HCT116 (cell line): ENCODE data around the gene OPN3. TPM values are rescaled to one million over a fixed set of nuclear protein-coding genes. Genes with fewer than 3 reads are reported as not detected.

ENCODE experiments used
- ATAC-seq: fragments of 200-7000 bp; cut with Tn5 transposase; 2 replicates; pipeline ENCODE4 v1.9.1; 2020; ENCODE audit warnings: mild to moderate bottlenecking, moderate library complexity
- BruUV-seq: library from RNA; stranded (reverse); fragments of 400-500 nt; replicated peaks from 2 replicates; lab custom pipeline; 2021; lab: Mats Ljungman, UMichigan
- CTCF ChIA-PET: fragments of 300-600 bp; sonication (Branson Sonifier 250); formaldehyde crosslinking; loops from one replicate; lab custom pipeline; 2021; ENCODE audit warnings: antibody characterized with exemption; lab: Charles Lee
- POLR2A ChIA-PET: fragments of 300-600, 350-600 bp; sonication (Branson Sonifier 250); formaldehyde crosslinking; loops from one replicate; lab custom pipeline; 2021; ENCODE audit warnings: antibody characterized with exemption; lab: Charles Lee
- RAD21 ChIA-PET, 2 experiments: fragments of 300-600 bp; sonication (Branson Sonifier 250); formaldehyde crosslinking; loops; one replicate each; lab custom pipeline; 2023; ENCODE audit warnings: low total read pairs in 2 of 2; ENCODE audit not compliant: uncharacterized antibody in 2 of 2, unreplicated experiment in 2 of 2, low non-redundant PET in 1 of 2; lab: Charles Lee
- DNase-seq: peaks from one replicate; pipeline ENCODE4 v3.0.0-alpha.2; 2010; ENCODE audit warnings: low read depth, low spot score
- H2AFZ ChIP-seq: fragments of 200-600 bp; shearing (Covaris generic), sonication (generic); 2 replicates; pipeline ENCODE4 v1.6.1; 2017; ENCODE audit warnings: low read depth, mixed run types, mixed read lengths, antibody characterized with exemption, low read length; ENCODE audit not compliant: poor library complexity, severe bottlenecking
- H3K27ac ChIP-seq: 2 replicates; pipeline ENCODE4 v1.5.1; 2012; ENCODE audit warnings: low read depth, low read length
- H3K27me3 ChIP-seq: fragments of 200-600 bp; sonication (generic); 2 replicates; pipeline ENCODE4 v1.6.1; 2016; ENCODE audit warnings: mixed run types, low read length, mixed read lengths; ENCODE audit not compliant: insufficient read depth
- H3K36me3 ChIP-seq, 2 experiments: fragments of 200-500 bp in 1 of 2; fragments of 200-600 bp in 1 of 2; sonication (Bioruptor generic) in 1 of 2; sonication (generic) in 1 of 2; 2 replicates each; pipeline versions ENCODE4 v1.5.1 to v1.6.1; 2014 to 2016; ENCODE audit warnings: low read length in 2 of 2, inconsistent platforms in 1 of 2, mixed read lengths in 1 of 2, mixed run types in 1 of 2; ENCODE audit not compliant: insufficient read depth in 2 of 2, control insufficient read depth in 1 of 2
- H3K4me1 ChIP-seq, 2 experiments: fragments of 200-600 bp in 1 of 2; sonication (generic) in 1 of 2; 2 replicates each; pipeline versions ENCODE4 v1.5.1 to v1.6.1; 2012 to 2017; ENCODE audit warnings: low read length in 2 of 2, inconsistent platforms in 1 of 2, mild to moderate bottlenecking in 1 of 2, mixed read lengths in 1 of 2, mixed run types in 1 of 2, moderate library complexity in 1 of 2; ENCODE audit not compliant: insufficient read depth in 2 of 2, control insufficient read depth in 1 of 2
- H3K4me2 ChIP-seq: fragments of 200-600 bp; sonication (generic); 2 replicates; pipeline ENCODE4 v1.6.1; 2017; ENCODE audit warnings: mixed run types, low read length, mixed read lengths
- H3K4me3 ChIP-seq, 2 experiments: fragments of 200-600 bp in 1 of 2; sonication (generic) in 1 of 2; replicated peaks in 1 of 2; 2 replicates each; pipeline ENCODE4 v1.5.1; 2011 to 2016; ENCODE audit warnings: low read length in 2 of 2, control low read depth in 1 of 2, low read depth in 1 of 2, mild to moderate bottlenecking in 1 of 2, mixed read lengths in 1 of 2, mixed run types in 1 of 2
- H3K79me2 ChIP-seq: fragments of 200-600 bp; sonication (generic); 2 replicates; pipeline ENCODE4 v1.6.1; 2017; ENCODE audit warnings: mild to moderate bottlenecking, mixed run types, low read length, moderate library complexity, mixed read lengths; ENCODE audit not compliant: insufficient read depth
- H3K9ac ChIP-seq: fragments of 200-600 bp; sonication (generic); 2 replicates; pipeline ENCODE4 v1.6.1; 2016; ENCODE audit warnings: low read length, mixed read lengths
- H3K9me2 ChIP-seq: fragments of 200-600 bp; sonication (generic), shearing (Covaris generic); 2 replicates; pipeline ENCODE4 v1.6.1; 2017; ENCODE audit warnings: mixed run types, mild to moderate bottlenecking, moderate library complexity; ENCODE audit not compliant: insufficient read depth
- H3K9me3 ChIP-seq, 2 experiments: fragments of 200-500 bp in 1 of 2; fragments of 200-600 bp in 1 of 2; sonication (Bioruptor generic) in 1 of 2; sonication (generic) in 1 of 2; 2 replicates each; pipeline ENCODE4 v1.6.1; 2014 to 2017; ENCODE audit warnings: low read length in 2 of 2, mixed read lengths in 2 of 2, inconsistent platforms in 1 of 2, low read depth in 1 of 2, mild to moderate bottlenecking in 1 of 2, mixed run types in 1 of 2, moderate library complexity in 1 of 2; ENCODE audit not compliant: control insufficient read depth in 1 of 2, insufficient read depth in 1 of 2
- H4K20me1 ChIP-seq: fragments of 200-600 bp; sonication (generic), shearing (Covaris generic); 2 replicates; pipeline ENCODE4 v1.6.1; 2017; ENCODE audit warnings: mixed run types, mild to moderate bottlenecking, moderate library complexity; ENCODE audit not compliant: insufficient read depth
- CEBPB ChIP-seq: IDR thresholded peaks from 2 replicates; pipeline ENCODE4 v1.6.1; 2012; ENCODE audit warnings: low read depth
- EZH2 ChIP-seq: fragments of 200-600 bp; sonication (generic); IDR thresholded peaks from 2 replicates; pipeline ENCODE4 v1.6.1; 2017; ENCODE audit warnings: antibody characterized with exemption, mixed run types
- JUND ChIP-seq: IDR thresholded peaks from 2 replicates; pipeline ENCODE4 v1.6.1; 2012
- POLR2A ChIP-seq: IDR thresholded peaks from 2 replicates; pipeline ENCODE4 v1.7.0; 2011; ENCODE audit warnings: borderline replicate concordance; ENCODE audit not compliant: insufficient read depth, insufficient read length; ENCODE audit errors: extremely low read depth
- SIN3A ChIP-seq: IDR thresholded peaks from 2 replicates; pipeline ENCODE4 v1.6.1; 2012; ENCODE audit warnings: low read depth
- intact Hi-C: fragments of 100-400 bp; cut with micrococcal nuclease; formaldehyde crosslinking; loops from 2 replicates; pipeline ENCODE4 v1.10.0; 2022
- total RNA-seq: library from RNA; stranded (reverse); gene quantifications from one replicate; pipeline ENCODE4 v1.2.1, GENCODE V29; 2021; ENCODE audit not compliant: unreplicated experiment
- TF ChIP-seq, protein P1 (sequence below): IDR thresholded peaks from 2 replicates; pipeline ENCODE4 v1.6.1; 2012; ENCODE audit warnings: low read depth
- TF ChIP-seq, protein P2 (sequence below): IDR thresholded peaks from 2 replicates; pipeline ENCODE4 v1.6.1; 2012
- TF ChIP-seq, protein P3 (sequence below): IDR thresholded peaks from 2 replicates; pipeline ENCODE4 v1.6.1; 2012
- TF ChIP-seq, protein P4 (sequence below), 3 experiments: fragments of 200-600 bp in 1 of 3; sonication (generic) in 1 of 3; IDR thresholded peaks in 2 of 3; conservative IDR thresholded peaks in 1 of 3; 2 replicates each; pipeline ENCODE4 v1.5.1; 2012 to 2017; ENCODE audit warnings: low read depth in 2 of 3, low read length in 2 of 3, antibody characterized with exemption in 1 of 3, borderline replicate concordance in 1 of 3, control low read depth in 1 of 3, mild to moderate bottlenecking in 1 of 3, mixed read lengths in 1 of 3, mixed run types in 1 of 3, moderate library complexity in 1 of 3; ENCODE audit not compliant: insufficient read depth in 1 of 3

Gene OPN3
- total RNA-seq, 1 experiment from 2014 or later: 6.1 TPM

DNA sequence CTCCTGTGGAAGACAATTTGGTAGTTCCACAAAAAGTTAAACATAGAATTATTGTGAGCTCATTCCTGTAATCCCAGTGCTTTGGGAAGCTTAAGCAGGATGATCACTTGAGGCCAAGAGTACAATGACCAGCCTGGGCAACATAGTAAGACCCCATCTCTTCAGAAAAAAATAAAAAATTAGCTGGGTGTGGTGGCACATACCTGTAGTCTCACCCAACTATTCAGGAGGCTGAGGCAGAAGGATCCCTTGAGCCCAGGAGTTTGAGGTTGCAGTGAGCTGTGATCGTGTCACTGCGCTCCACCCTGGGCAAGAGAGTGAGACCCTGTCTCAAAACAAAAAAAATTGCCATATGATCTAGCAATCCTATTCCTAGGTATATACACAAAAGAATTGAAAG lies 4.1 kb upstream of the OPN3 start:
- TF ChIP-seq, protein P1, sequence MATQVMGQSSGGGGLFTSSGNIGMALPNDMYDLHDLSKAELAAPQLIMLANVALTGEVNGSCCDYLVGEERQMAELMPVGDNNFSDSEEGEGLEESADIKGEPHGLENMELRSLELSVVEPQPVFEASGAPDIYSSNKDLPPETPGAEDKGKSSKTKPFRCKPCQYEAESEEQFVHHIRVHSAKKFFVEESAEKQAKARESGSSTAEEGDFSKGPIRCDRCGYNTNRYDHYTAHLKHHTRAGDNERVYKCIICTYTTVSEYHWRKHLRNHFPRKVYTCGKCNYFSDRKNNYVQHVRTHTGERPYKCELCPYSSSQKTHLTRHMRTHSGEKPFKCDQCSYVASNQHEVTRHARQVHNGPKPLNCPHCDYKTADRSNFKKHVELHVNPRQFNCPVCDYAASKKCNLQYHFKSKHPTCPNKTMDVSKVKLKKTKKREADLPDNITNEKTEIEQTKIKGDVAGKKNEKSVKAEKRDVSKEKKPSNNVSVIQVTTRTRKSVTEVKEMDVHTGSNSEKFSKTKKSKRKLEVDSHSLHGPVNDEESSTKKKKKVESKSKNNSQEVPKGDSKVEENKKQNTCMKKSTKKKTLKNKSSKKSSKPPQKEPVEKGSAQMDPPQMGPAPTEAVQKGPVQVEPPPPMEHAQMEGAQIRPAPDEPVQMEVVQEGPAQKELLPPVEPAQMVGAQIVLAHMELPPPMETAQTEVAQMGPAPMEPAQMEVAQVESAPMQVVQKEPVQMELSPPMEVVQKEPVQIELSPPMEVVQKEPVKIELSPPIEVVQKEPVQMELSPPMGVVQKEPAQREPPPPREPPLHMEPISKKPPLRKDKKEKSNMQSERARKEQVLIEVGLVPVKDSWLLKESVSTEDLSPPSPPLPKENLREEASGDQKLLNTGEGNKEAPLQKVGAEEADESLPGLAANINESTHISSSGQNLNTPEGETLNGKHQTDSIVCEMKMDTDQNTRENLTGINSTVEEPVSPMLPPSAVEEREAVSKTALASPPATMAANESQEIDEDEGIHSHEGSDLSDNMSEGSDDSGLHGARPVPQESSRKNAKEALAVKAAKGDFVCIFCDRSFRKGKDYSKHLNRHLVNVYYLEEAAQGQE: no peak
- TF ChIP-seq, protein P2, sequence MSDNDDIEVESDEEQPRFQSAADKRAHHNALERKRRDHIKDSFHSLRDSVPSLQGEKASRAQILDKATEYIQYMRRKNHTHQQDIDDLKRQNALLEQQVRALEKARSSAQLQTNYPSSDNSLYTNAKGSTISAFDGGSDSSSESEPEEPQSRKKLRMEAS: no peak
- no peak for TF ChIP-seq POLR2A
- TF ChIP-seq, protein P3, sequence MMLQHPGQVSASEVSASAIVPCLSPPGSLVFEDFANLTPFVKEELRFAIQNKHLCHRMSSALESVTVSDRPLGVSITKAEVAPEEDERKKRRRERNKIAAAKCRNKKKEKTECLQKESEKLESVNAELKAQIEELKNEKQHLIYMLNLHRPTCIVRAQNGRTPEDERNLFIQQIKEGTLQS: no peak
- no peak for TF ChIP-seq SIN3A
- no peak for TF ChIP-seq EZH2
- TF ChIP-seq JUND: no peak
- TF ChIP-seq, protein P4, sequence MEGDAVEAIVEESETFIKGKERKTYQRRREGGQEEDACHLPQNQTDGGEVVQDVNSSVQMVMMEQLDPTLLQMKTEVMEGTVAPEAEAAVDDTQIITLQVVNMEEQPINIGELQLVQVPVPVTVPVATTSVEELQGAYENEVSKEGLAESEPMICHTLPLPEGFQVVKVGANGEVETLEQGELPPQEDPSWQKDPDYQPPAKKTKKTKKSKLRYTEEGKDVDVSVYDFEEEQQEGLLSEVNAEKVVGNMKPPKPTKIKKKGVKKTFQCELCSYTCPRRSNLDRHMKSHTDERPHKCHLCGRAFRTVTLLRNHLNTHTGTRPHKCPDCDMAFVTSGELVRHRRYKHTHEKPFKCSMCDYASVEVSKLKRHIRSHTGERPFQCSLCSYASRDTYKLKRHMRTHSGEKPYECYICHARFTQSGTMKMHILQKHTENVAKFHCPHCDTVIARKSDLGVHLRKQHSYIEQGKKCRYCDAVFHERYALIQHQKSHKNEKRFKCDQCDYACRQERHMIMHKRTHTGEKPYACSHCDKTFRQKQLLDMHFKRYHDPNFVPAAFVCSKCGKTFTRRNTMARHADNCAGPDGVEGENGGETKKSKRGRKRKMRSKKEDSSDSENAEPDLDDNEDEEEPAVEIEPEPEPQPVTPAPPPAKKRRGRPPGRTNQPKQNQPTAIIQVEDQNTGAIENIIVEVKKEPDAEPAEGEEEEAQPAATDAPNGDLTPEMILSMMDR (IDR thresholded peaks at IDR 0.05 in 2 of 3, conservative IDR thresholded peaks at IDR 0.05 in 1 of 3; ENCODE audit: borderline replicate concordance in 1 of 3, insufficient read depth in 1 of 3, low read depth in 2 of 3, low read length in 2 of 3): no peak
- no peak for TF ChIP-seq CEBPB
- intact Hi-C loops: no loop called here
- Histone ChIP-seq H3K36me3 (no peaks in the 10 kb centered on the region), H3K79me2 (peaks cover 2% of the 10 kb centered on the region; the same call in 1 of the 2 replicates), H3K4me3 (no peak overlapping the region), H3K9ac (no peak overlapping the region), H3K4me2 (no peak overlapping the region), H3K27me3 (no peaks in the 10 kb centered on the region), H2AFZ (no peak overlapping the region), H3K4me1 (peaks cover 5 to 23% of the 10 kb centered on the region in 2 experiments; a peak in 3 of 4 replicates), H4K20me1 (no peaks in the 10 kb centered on the region), H3K27ac (no peak overlapping the region), H3K9me2 (no peaks in the 10 kb centered on the region), H3K9me3 (no peaks in the 10 kb centered on the region)
- ATAC-seq (no peak), DNase-seq (no peak)
- POLR2A ChIA-PET: no interaction called here
- BruUV-seq: no TSS peak
- CTCF ChIA-PET: no interaction called here
- RAD21 ChIA-PET: no interaction called here
